Panc1 (cell line): ENCODE data around the gene EIF2D. TPM values are rescaled to one million over a fixed set of nuclear protein-coding genes. Genes with fewer than 3 reads are reported as not detected.
"Not testable (repeated sequence)": the region's sequence is repeated elsewhere in the genome, so short reads cannot be mapped to it uniquely, and the experiment has no call there.

Experiments
- ATAC-seq: fragments of 200-7000 bp; cut with Tn5 transposase; 2 replicates; pipeline ENCODE4 v1.9.1; 2020; ENCODE audit warnings: mild to moderate bottlenecking, moderate library complexity
- BruUV-seq: library from RNA; stranded (reverse); fragments of 400-500 nt; replicated peaks from 2 replicates; lab custom pipeline; 2021; lab: Mats Ljungman, UMichigan
- CTCF ChIA-PET: fragments of 300-600 bp; sonication (Branson Sonifier 250); formaldehyde crosslinking; loops from one replicate; lab custom pipeline; 2022; ENCODE audit warnings: antibody characterized with exemption; lab: Charles Lee
- POLR2A ChIA-PET: fragments of 300-600 bp; sonication (Branson Sonifier 250); formaldehyde crosslinking; loops from one replicate; lab custom pipeline; 2022; ENCODE audit warnings: antibody characterized with exemption; lab: Charles Lee
- DNase-seq: peaks from one replicate; pipeline ENCODE4 v3.0.0-alpha.2; 2010; ENCODE audit warnings: low read depth, low spot score
- H3K27ac ChIP-seq: 2 replicates; pipeline ENCODE4 v1.5.1; 2011; ENCODE audit warnings: mild to moderate bottlenecking, low read length, inconsistent platforms
- H3K27me3 ChIP-seq: fragments of 200-500 bp; sonication (Bioruptor generic); 2 replicates; pipeline ENCODE4 v1.6.0; 2014; ENCODE audit warnings: low read length, inconsistent platforms; ENCODE audit not compliant: control insufficient read depth, insufficient read depth
- H3K36me3 ChIP-seq: fragments of 200-500 bp; sonication (Bioruptor generic); 2 replicates; pipeline ENCODE4 v1.5.1; 2014; ENCODE audit warnings: inconsistent platforms, mild to moderate bottlenecking, low read length, moderate library complexity; ENCODE audit not compliant: control insufficient read depth, insufficient read depth
- H3K4me1 ChIP-seq: 2 replicates; pipeline ENCODE4 v1.5.1; 2011; ENCODE audit warnings: inconsistent platforms, mild to moderate bottlenecking, low read length, moderate library complexity; ENCODE audit not compliant: control insufficient read depth, insufficient read depth
- H3K4me3 ChIP-seq, 2 experiments: 2 replicates each; pipeline ENCODE4 v1.5.1; 2011 to 2012; ENCODE audit warnings: low read depth in 2 of 2, low read length in 2 of 2, mild to moderate bottlenecking in 2 of 2, inconsistent platforms in 1 of 2, moderate library complexity in 1 of 2
- H3K9me3 ChIP-seq: fragments of 200-500 bp; sonication (Bioruptor generic); 2 replicates; pipeline ENCODE4 v1.5.1; 2014; ENCODE audit warnings: low read depth, mild to moderate bottlenecking, inconsistent platforms, low read length, moderate library complexity; ENCODE audit not compliant: control insufficient read depth, insufficient read depth
- CTCF ChIP-seq: fragments of 450-650 bp; IDR thresholded peaks from 2 replicates; pipeline ENCODE4 v1.5.1; 2017; ENCODE audit warnings: mild to moderate bottlenecking
- POLR2AphosphoS5 ChIP-seq: IDR thresholded peaks from 2 replicates; pipeline ENCODE4 v1.6.1; 2012; ENCODE audit warnings: mild to moderate bottlenecking, low read depth, low read length, moderate library complexity
- REST ChIP-seq, 2 experiments: IDR thresholded peaks; 2 replicates each; pipeline ENCODE4 v1.6.1; 2011 to 2012; ENCODE audit warnings: low read depth in 2 of 2, control low read depth in 1 of 2, low read length in 1 of 2, mild to moderate bottlenecking in 1 of 2, moderate library complexity in 1 of 2; ENCODE audit not compliant: insufficient read depth in 1 of 2
- SIN3A ChIP-seq: IDR thresholded peaks from 2 replicates; pipeline ENCODE4 v1.6.1; 2012; ENCODE audit warnings: low read depth, mild to moderate bottlenecking, low read length, moderate library complexity, borderline replicate concordance; ENCODE audit not compliant: insufficient read depth
- TCF7L2 ChIP-seq: IDR thresholded peaks from 2 replicates; pipeline ENCODE4 v1.6.1; 2011; ENCODE audit warnings: mild to moderate bottlenecking, low read depth, low read length, inconsistent platforms
- in situ Hi-C: cut with HindIII; loops from 2 replicates; pipeline ENCODE4 v1.10.0; 2016; ENCODE audit warnings: low sequenced_read_pairs, low pct_unique_long_range_greater_than_20kb
- intact Hi-C: fragments of 100-400 bp; cut with micrococcal nuclease; formaldehyde crosslinking; loops from one replicate; pipeline ENCODE4 v1.10.0; 2022; ENCODE audit not compliant: unreplicated experiment
- total RNA-seq: library from RNA; stranded (reverse); gene quantifications from one replicate; pipeline ENCODE4 v1.2.1, GENCODE V29; 2021; ENCODE audit not compliant: unreplicated experiment

EIF2D gene
- total RNA-seq, 1 experiment from 2014 or later = 28.7 TPM

- in situ Hi-C loops (no loop called here), intact Hi-C loops (loop anchor here (2.0 kb wide), 2 partner anchors 38 to 92 kb away; no protein-coding TSS in a partner anchor)
- ChIA-PET CTCF (interaction anchor here (0.6 to 1.8 kb wide), 3 partner anchors 37 to 103 kb away, joined by 8 to 16 read pairs (median 9); no protein-coding TSS in a partner anchor), POLR2A (no interaction called here)
- TF ChIP-seq TCF7L2 = no peak
- TF ChIP-seq REST (IDR thresholded peaks at IDR 0.05; ENCODE audit: insufficient read depth in 1 of 2, low read depth in 2 of 2, low read length in 1 of 2) = no peak
- H3K27ac ChIP-seq = no peak overlapping the region
- no peaks in the 10 kb centered on the region for H3K4me1 ChIP-seq
- BruUV-seq = no TSS peak
- H3K36me3 ChIP-seq = no peaks in the 10 kb centered on the region
- DNase-seq = no peak
- no peak for ATAC-seq
- H3K9me3 ChIP-seq = no peaks in the 10 kb centered on the region
- H3K27me3 ChIP-seq = no peaks in the 10 kb centered on the region
- no peak overlapping the region for H3K4me3 ChIP-seq
Observed at GRCh38 chr1:206582537-206582936, 29.7 kb downstream of the EIF2D start.

- H3K4me1 ChIP-seq = no peaks in the 10 kb centered on the region
- no peak for ATAC-seq
- in situ Hi-C loops (no loop called here), intact Hi-C loops (no loop called here)
- POLR2A ChIA-PET = no interaction called here
- CTCF ChIA-PET = no interaction called here
- H3K4me3 ChIP-seq = no peak overlapping the region
- no peaks in the 10 kb centered on the region for H3K9me3 ChIP-seq
- BruUV-seq = no TSS peak
- no peaks in the 10 kb centered on the region for H3K36me3 ChIP-seq
- H3K27me3 ChIP-seq = no peaks in the 10 kb centered on the region; the same call in 1 of the 2 replicates
- H3K27ac ChIP-seq = no peak overlapping the region
- TF ChIP-seq SIN3A (no peak), CTCF (no peak), TCF7L2 (no peak), REST (IDR thresholded peaks at IDR 0.05; ENCODE audit: insufficient read depth in 1 of 2, low read depth in 2 of 2, low read length in 1 of 2) (no peak), POLR2AphosphoS5 (no peak)
- DNase-seq = no peak
Observed at GRCh38 chr1:206581571-206581981, 30.7 kb downstream of the EIF2D start.

GRCh38 chr1:206581114-206581497, 31.2 kb downstream of the EIF2D start:
- POLR2A ChIA-PET, H3K4me1 ChIP-seq, H3K27me3 ChIP-seq, intact Hi-C loops, in situ Hi-C loops, ATAC-seq, H3K27ac ChIP-seq, DNase-seq, H3K4me3 ChIP-seq, BruUV-seq, H3K36me3 ChIP-seq, H3K9me3 ChIP-seq: not testable (repeated sequence)
- CTCF ChIA-PET = interaction anchor here (0.8 kb wide), 1 partner anchor 90 kb away, joined by 3 read pairs; no protein-coding TSS in a partner anchor
